ENCODE data around the gene RBM5. TPM values are rescaled to one million over a fixed set of nuclear protein-coding genes. Genes with fewer than 3 reads are reported as not detected.

Gene RBM5
- polyA plus RNA-seq, 1 of the 3 experiments (the other 2 are of a cell fraction): 113 TPM

GRCh38 chr3:50137531-50137930 lies 48.8 kb downstream of the RBM5 start (continued):
- TF ChIP-seq, protein P1, sequence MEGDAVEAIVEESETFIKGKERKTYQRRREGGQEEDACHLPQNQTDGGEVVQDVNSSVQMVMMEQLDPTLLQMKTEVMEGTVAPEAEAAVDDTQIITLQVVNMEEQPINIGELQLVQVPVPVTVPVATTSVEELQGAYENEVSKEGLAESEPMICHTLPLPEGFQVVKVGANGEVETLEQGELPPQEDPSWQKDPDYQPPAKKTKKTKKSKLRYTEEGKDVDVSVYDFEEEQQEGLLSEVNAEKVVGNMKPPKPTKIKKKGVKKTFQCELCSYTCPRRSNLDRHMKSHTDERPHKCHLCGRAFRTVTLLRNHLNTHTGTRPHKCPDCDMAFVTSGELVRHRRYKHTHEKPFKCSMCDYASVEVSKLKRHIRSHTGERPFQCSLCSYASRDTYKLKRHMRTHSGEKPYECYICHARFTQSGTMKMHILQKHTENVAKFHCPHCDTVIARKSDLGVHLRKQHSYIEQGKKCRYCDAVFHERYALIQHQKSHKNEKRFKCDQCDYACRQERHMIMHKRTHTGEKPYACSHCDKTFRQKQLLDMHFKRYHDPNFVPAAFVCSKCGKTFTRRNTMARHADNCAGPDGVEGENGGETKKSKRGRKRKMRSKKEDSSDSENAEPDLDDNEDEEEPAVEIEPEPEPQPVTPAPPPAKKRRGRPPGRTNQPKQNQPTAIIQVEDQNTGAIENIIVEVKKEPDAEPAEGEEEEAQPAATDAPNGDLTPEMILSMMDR (IDR thresholded peaks at IDR 0.05): no peak

DNA sequence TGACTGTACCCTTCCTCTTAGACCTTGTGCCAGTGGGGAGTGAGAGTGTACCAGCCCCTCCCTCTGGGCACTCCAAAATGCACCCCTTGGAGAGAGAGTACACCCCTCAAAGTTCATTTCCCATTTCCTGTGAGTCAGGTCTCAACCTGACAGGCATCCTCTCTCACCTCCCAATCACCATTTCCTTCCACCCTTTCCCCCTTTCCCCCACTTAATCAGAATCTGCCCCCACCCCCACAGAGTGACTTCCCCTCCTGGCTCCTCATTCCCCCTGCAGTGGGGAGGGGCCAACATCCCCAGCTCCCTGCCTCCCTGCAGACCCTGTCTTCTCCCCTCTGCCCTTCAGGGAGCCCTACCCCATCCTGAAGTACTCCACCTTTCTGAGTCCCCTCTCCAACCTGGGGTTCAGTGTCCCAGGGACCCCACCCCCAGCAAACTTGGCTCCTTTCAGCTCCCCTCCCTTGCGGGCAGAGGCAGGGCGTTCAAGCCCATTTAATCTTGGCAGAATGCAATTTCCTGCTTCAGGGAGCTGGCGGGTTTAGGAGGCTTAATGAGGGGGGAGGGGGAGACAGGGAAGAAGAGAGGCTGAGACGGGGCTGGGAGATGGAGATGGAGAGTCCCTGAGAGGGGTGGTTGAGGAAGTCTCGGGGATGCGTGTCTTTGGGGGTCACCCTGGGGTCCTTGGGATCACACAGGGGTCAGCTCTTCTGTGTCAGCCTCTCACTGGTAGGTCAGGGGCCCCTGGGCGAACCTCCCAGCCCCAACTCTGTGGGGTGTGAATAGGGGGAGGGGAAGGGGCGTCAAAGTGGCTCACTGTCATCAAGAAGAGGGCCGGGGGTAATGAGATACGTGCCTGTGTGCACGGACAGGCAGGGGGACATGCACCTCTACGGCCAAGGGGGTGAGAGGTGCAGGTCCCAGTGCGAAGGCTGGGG lies 49.8 kb downstream of the RBM5 start:
- no peaks in the 10 kb centered on the region for H3K36me3 ChIP-seq (replicated peaks in 1 of 2; ENCODE audit: control insufficient read depth in 1 of 2, insufficient read depth in 2 of 2, low read length in 1 of 2)
- peak overlapping the region; percentile 43; the same call in 1 of the 2 replicates for H3K4me2 ChIP-seq
- H2AFZ ChIP-seq (ENCODE audit: low read depth): peak overlapping the region; percentile 70; the same call in 1 of the 2 replicates
- H4K20me1 ChIP-seq (ENCODE audit: insufficient read depth): no peaks in the 10 kb centered on the region
- H3K4me1 ChIP-seq (ENCODE audit: control insufficient read depth in 1 of 2, insufficient read depth in 2 of 2, low read depth in 1 of 2, low read length in 1 of 2): peaks cover 14 to 43% of the 10 kb centered on the region in 2 experiments; a peak in 3 of 4 replicates
- no peaks in the 10 kb centered on the region for H3K27me3 ChIP-seq (ENCODE audit: insufficient read depth)
- no peak overlapping the region for H3K9ac ChIP-seq
- no peaks in the 10 kb centered on the region for H3K9me2 ChIP-seq
- ChIA-PET POLR2A (interaction anchor here (5.0 kb wide), 1 partner anchor 15 kb away, joined by 19 read pairs; no protein-coding TSS in a partner anchor), CTCF (interaction anchor here (0.7 to 1.4 kb wide), 11 partner anchors 9 to 88 kb away, joined by 3 to 7 read pairs (median 3); no protein-coding TSS in a partner anchor)
- H3K27ac ChIP-seq (ENCODE audit: low read depth in 2 of 2, low read length in 1 of 2): no peak overlapping the region
- no peak overlapping the region; a peak in 1 of 4 replicates for H3K4me3 ChIP-seq (ENCODE audit: low read depth in 2 of 2, low read length in 1 of 2)
- TF ChIP-seq NRF1 (IDR thresholded peaks at IDR 0.05; ENCODE audit: low read depth, low read length) (no peak), MEF2A (IDR thresholded peaks at IDR 0.05; ENCODE audit: borderline replicate concordance, low read depth) (no peak), YY1 (IDR thresholded peaks at IDR 0.05; ENCODE audit: low read depth) (no peak), TEAD4 (IDR thresholded peaks at IDR 0.05; ENCODE audit: borderline replicate concordance, insufficient read depth) (no peak), FOSL2 (IDR thresholded peaks at IDR 0.05; ENCODE audit: borderline replicate concordance, low read depth) (no peak), NFIC (IDR thresholded peaks at IDR 0.05; ENCODE audit: borderline replicate concordance) (no peak), CHD2 (IDR thresholded peaks at IDR 0.05; ENCODE audit: low read length, partially characterized antibody) (no peak), GABPA (IDR thresholded peaks at IDR 0.05; ENCODE audit: low read depth) (no peak), SIN3A (IDR thresholded peaks at IDR 0.05; ENCODE audit: borderline replicate concordance, low read depth, low read length) (no peak), USF1 (IDR thresholded peaks at IDR 0.05; ENCODE audit: borderline replicate concordance, low read depth) (no peak), ELF1 (IDR thresholded peaks at IDR 0.05) (no peak), EZH2phosphoT487 (IDR thresholded peaks at IDR 0.05; ENCODE audit: borderline replicate concordance, low read depth) (no peak), RCOR1 (IDR thresholded peaks at IDR 0.05; ENCODE audit: low read length) (no peak), RFX5 (IDR thresholded peaks at IDR 0.05; ENCODE audit: low read length) (no peak)
- TF ChIP-seq, protein P2, sequence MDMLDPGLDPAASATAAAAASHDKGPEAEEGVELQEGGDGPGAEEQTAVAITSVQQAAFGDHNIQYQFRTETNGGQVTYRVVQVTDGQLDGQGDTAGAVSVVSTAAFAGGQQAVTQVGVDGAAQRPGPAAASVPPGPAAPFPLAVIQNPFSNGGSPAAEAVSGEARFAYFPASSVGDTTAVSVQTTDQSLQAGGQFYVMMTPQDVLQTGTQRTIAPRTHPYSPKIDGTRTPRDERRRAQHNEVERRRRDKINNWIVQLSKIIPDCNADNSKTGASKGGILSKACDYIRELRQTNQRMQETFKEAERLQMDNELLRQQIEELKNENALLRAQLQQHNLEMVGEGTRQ (IDR thresholded peaks at IDR 0.05; ENCODE audit: borderline replicate concordance, low read depth, low read length): no peak
- TF ChIP-seq, protein P1 (IDR thresholded peaks at IDR 0.05): no peak
- TF ChIP-seq, protein P3, sequence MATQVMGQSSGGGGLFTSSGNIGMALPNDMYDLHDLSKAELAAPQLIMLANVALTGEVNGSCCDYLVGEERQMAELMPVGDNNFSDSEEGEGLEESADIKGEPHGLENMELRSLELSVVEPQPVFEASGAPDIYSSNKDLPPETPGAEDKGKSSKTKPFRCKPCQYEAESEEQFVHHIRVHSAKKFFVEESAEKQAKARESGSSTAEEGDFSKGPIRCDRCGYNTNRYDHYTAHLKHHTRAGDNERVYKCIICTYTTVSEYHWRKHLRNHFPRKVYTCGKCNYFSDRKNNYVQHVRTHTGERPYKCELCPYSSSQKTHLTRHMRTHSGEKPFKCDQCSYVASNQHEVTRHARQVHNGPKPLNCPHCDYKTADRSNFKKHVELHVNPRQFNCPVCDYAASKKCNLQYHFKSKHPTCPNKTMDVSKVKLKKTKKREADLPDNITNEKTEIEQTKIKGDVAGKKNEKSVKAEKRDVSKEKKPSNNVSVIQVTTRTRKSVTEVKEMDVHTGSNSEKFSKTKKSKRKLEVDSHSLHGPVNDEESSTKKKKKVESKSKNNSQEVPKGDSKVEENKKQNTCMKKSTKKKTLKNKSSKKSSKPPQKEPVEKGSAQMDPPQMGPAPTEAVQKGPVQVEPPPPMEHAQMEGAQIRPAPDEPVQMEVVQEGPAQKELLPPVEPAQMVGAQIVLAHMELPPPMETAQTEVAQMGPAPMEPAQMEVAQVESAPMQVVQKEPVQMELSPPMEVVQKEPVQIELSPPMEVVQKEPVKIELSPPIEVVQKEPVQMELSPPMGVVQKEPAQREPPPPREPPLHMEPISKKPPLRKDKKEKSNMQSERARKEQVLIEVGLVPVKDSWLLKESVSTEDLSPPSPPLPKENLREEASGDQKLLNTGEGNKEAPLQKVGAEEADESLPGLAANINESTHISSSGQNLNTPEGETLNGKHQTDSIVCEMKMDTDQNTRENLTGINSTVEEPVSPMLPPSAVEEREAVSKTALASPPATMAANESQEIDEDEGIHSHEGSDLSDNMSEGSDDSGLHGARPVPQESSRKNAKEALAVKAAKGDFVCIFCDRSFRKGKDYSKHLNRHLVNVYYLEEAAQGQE (IDR thresholded peaks at IDR 0.05; ENCODE audit: low read depth, low read length): no peak
- peak; percentile 51 for DNase-seq
- H3F3A ChIP-seq (replicated peaks; ENCODE audit: insufficient read depth): no peaks in the 10 kb centered on the region
- H3K79me2 ChIP-seq (ENCODE audit: insufficient read depth): no peaks in the 10 kb centered on the region
- 61% methylated on average over 10 of the region's 13 CpGs for WGBS (ENCODE audit: low lambda C conversion rate)
- H3K9me3 ChIP-seq: no peaks in the 10 kb centered on the region
